H9 (cell line): ENCODE measurements around the gene RNF214. TPM values are rescaled to one million over a fixed set of nuclear protein-coding genes. Genes with fewer than 3 reads are reported as not detected.

Experiments used
- DNase-seq: peaks from one replicate; pipeline ENCODE4 v3.0.0-alpha.2; 2017
- H2AFZ ChIP-seq: one replicate; pipeline ENCODE4 v1.6.1; 2013; ENCODE audit warnings: mild to moderate bottlenecking, low read length, control low read depth, moderate library complexity
- H2AK5ac ChIP-seq: 2 replicates; pipeline ENCODE4 v1.6.1; 2013; ENCODE audit warnings: low read length, control low read depth, mixed read lengths; ENCODE audit not compliant: insufficient read length
- H2BK120ac ChIP-seq: one replicate; pipeline ENCODE4 v1.6.1; 2013; ENCODE audit warnings: low read depth, mild to moderate bottlenecking, low read length, control low read depth, inconsistent platforms; ENCODE audit not compliant: poor library complexity, severe bottlenecking
- H2BK12ac ChIP-seq: 2 replicates; pipeline ENCODE4 v1.6.1; 2013; ENCODE audit warnings: low read length, control low read depth, mixed read lengths, low read depth; ENCODE audit not compliant: insufficient read length
- H2BK15ac ChIP-seq: 2 replicates; pipeline ENCODE4 v1.6.1; 2013; ENCODE audit warnings: low read depth, low read length, control low read depth
- H2BK20ac ChIP-seq: one replicate; pipeline ENCODE4 v1.6.1; 2013; ENCODE audit warnings: low read depth, mild to moderate bottlenecking, low read length, control low read depth, inconsistent platforms; ENCODE audit not compliant: poor library complexity, severe bottlenecking
- H2BK5ac ChIP-seq: 2 replicates; pipeline ENCODE4 v1.6.1; 2013; ENCODE audit warnings: low read length, control low read depth, mixed read lengths; ENCODE audit not compliant: insufficient read length
- H3K14ac ChIP-seq: 2 replicates; pipeline ENCODE4 v1.6.1; 2013; ENCODE audit warnings: low read length, control low read depth; ENCODE audit not compliant: insufficient read depth
- H3K18ac ChIP-seq: 2 replicates; pipeline ENCODE4 v1.6.1; 2013; ENCODE audit warnings: low read depth, mild to moderate bottlenecking, mixed read lengths, low read length, control low read depth; ENCODE audit not compliant: insufficient read length
- H3K23ac ChIP-seq: 2 replicates; pipeline ENCODE4 v1.6.1; 2013; ENCODE audit warnings: low read length, control low read depth, mixed read lengths, low read depth; ENCODE audit not compliant: insufficient read length
- H3K23me2 ChIP-seq: 2 replicates; pipeline ENCODE4 v1.6.1; 2013; ENCODE audit warnings: low read depth, mild to moderate bottlenecking, mixed read lengths, low read length, control low read depth; ENCODE audit not compliant: insufficient read length, poor library complexity, severe bottlenecking
- H3K27ac ChIP-seq: 2 replicates; pipeline ENCODE4 v1.5.1; 2013; ENCODE audit warnings: low read length, control low read depth, mixed read lengths, low read depth; ENCODE audit not compliant: insufficient read length
- H3K27me3 ChIP-seq: 2 replicates; pipeline ENCODE4 v1.6.1; 2013; ENCODE audit warnings: low read length, control low read depth, inconsistent platforms; ENCODE audit not compliant: insufficient read depth
- H3K4ac ChIP-seq: 2 replicates; pipeline ENCODE4 v1.6.1; 2013; ENCODE audit warnings: low read depth, mild to moderate bottlenecking, control low read depth, inconsistent platforms, low read length, moderate library complexity
- H3K4me1 ChIP-seq: 2 replicates; pipeline ENCODE4 v1.6.1; 2013; ENCODE audit warnings: low read length, control low read depth, inconsistent platforms; ENCODE audit not compliant: insufficient read depth
- H3K4me2 ChIP-seq: 2 replicates; pipeline ENCODE4 v1.6.1; 2013; ENCODE audit warnings: low read length, control low read depth, mixed read lengths; ENCODE audit not compliant: insufficient read length, insufficient read depth
- H3K56ac ChIP-seq: 2 replicates; pipeline ENCODE4 v1.6.1; 2013; ENCODE audit warnings: low read depth, mild to moderate bottlenecking, mixed read lengths, low read length, control low read depth; ENCODE audit not compliant: insufficient read length
- H3K79me1 ChIP-seq: 2 replicates; pipeline ENCODE4 v1.6.1; 2013; ENCODE audit warnings: low read depth, mild to moderate bottlenecking, moderate library complexity, low read length, control low read depth, inconsistent platforms; ENCODE audit not compliant: insufficient read depth, poor library complexity, severe bottlenecking
- H3K79me2 ChIP-seq: 2 replicates; pipeline ENCODE4 v1.6.1; 2013; ENCODE audit warnings: low read length, control low read depth, inconsistent platforms; ENCODE audit not compliant: insufficient read depth
- H3K9ac ChIP-seq: 2 replicates; pipeline ENCODE4 v1.6.1; 2013; ENCODE audit warnings: low read length, control low read depth, mixed read lengths; ENCODE audit not compliant: insufficient read length; ENCODE audit errors: extremely low read depth
- H3K9me3 ChIP-seq: one replicate; pipeline ENCODE4 v1.6.1; 2013; ENCODE audit warnings: low read depth, low read length, inconsistent platforms; ENCODE audit not compliant: control insufficient read depth
- H3T11ph ChIP-seq: one replicate; pipeline ENCODE4 v1.6.1; 2013; ENCODE audit warnings: mild to moderate bottlenecking, low read length, control low read depth, inconsistent platforms
- H4K20me1 ChIP-seq: one replicate; pipeline ENCODE4 v1.6.1; 2013; ENCODE audit not compliant: control insufficient read depth, insufficient read length, insufficient read depth
- H4K5ac ChIP-seq: 2 replicates; pipeline ENCODE4 v1.6.1; 2013; ENCODE audit warnings: low read depth, mild to moderate bottlenecking, mixed read lengths, low read length, control low read depth; ENCODE audit not compliant: insufficient read length
- H4K8ac ChIP-seq: replicated peaks from 2 replicates; pipeline ENCODE4 v1.6.1; 2013; ENCODE audit warnings: low read length, control low read depth, mixed read lengths, low read depth; ENCODE audit not compliant: insufficient read length
- H4K91ac ChIP-seq: 2 replicates; pipeline ENCODE4 v1.6.1; 2013; ENCODE audit warnings: low read depth, mild to moderate bottlenecking, moderate library complexity, mixed read lengths, low read length, control low read depth; ENCODE audit not compliant: insufficient read length
- H3K27ac Mint-ChIP-seq, 3 experiments: 2 replicates in 2 of 3; 3 replicates in 1 of 3; pipeline ENCODE4 v1.8.0; 2020 to 2021; ENCODE audit warnings: mixed read lengths in 3 of 3, mild to moderate bottlenecking in 1 of 3, moderate library complexity in 1 of 3
- H3K27me3 Mint-ChIP-seq: 2 replicates; pipeline ENCODE4 v1.8.0; 2021; ENCODE audit warnings: low read depth, mild to moderate bottlenecking, moderate library complexity, mixed read lengths
- H3K36me3 Mint-ChIP-seq, 3 experiments: 2 replicates in 2 of 3; 3 replicates in 1 of 3; pipeline ENCODE4 v1.8.0; 2020 to 2021; ENCODE audit warnings: low read depth in 3 of 3, mixed read lengths in 3 of 3; ENCODE audit not compliant: insufficient read depth in 1 of 3
- H3K4me1 Mint-ChIP-seq, 2 experiments: 2 replicates each; pipeline ENCODE4 v1.8.0; 2020; ENCODE audit warnings: mixed read lengths in 2 of 2
- H3K4me3 Mint-ChIP-seq, 2 experiments: 2 replicates in 1 of 2; 3 replicates in 1 of 2; pipeline ENCODE4 v1.8.0; 2020 to 2021; ENCODE audit warnings: mild to moderate bottlenecking in 2 of 2, mixed read lengths in 2 of 2, moderate library complexity in 1 of 2
- H3K9me3 Mint-ChIP-seq, 2 experiments: 2 replicates in 1 of 2; 3 replicates in 1 of 2; pipeline ENCODE4 v1.8.0; 2020; ENCODE audit warnings: mild to moderate bottlenecking in 2 of 2, mixed read lengths in 2 of 2, moderate library complexity in 1 of 2
- WGBS: extraction: QIAGEN DNeasy Blood & Tissue Kit; methylation state at CpG from one replicate; pipeline ENCODE4 v1.1.7; 2013; ENCODE audit warnings: missing lambda C conversion rate, low lambda C conversion rate, mixed read lengths; ENCODE audit not compliant: insufficient read length; ENCODE audit errors: extremely low coverage; 5-methylcytosine and 5-hydroxymethylcytosine counted together
- total RNA-seq: library from RNA; stranded (reverse); gene quantifications from 2 replicates; pipeline ENCODE4 v1.2.1, GENCODE V29; 2021
- TF ChIP-seq, protein P1 (sequence below): fragments of 200-600 bp; sonication (generic); conservative IDR thresholded peaks from 3 replicates; pipeline ENCODE4 v1.8.0; 2021; ENCODE audit warnings: antibody characterized with exemption, mild to moderate bottlenecking

Gene RNF214
- total RNA-seq, 1 experiment from 2014 or later, result 26.0 TPM

DNA sequence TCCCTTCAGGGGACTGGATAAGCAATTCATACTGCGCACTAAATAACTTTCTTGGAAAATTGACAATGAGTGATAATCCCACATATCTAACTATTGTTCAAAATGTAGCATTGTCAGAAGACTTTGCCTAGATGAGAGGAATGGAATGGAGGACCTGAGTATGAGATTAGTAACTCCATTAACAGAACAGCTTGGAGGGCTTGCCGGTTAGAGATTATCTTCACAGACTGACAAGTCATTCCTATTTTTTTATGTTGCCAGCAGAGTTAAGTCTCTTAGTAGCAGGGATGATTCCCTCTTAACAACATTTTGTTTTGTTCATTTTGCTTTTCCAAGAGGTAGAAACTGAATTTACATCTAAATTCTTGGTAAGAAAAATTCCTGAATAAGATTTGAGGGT is 51.6 kb downstream of the RNF214 start:
- H3K4me1 Mint-ChIP-seq, result no peaks in the 10 kb centered on the region
- no peaks in the 10 kb centered on the region for H3K27me3 ChIP-seq
- no peaks in the 10 kb centered on the region for H3K23me2 ChIP-seq
- no peak overlapping the region for H4K8ac ChIP-seq
- H3K9me3 ChIP-seq, result no peaks in the 10 kb centered on the region
- no peak overlapping the region for H2BK5ac ChIP-seq
- no peak overlapping the region for H3K14ac ChIP-seq
- no peak overlapping the region for H2BK20ac ChIP-seq
- no peaks in the 10 kb centered on the region for H3K79me2 ChIP-seq
- no peak overlapping the region for H3K27ac Mint-ChIP-seq
- no peak overlapping the region for H2BK120ac ChIP-seq
- no peak overlapping the region for H3K4me2 ChIP-seq
- no peak overlapping the region for H3K9ac ChIP-seq
- no peak overlapping the region for H2AK5ac ChIP-seq
- no peaks in the 10 kb centered on the region for H3K27me3 Mint-ChIP-seq
- H3K18ac ChIP-seq, result no peak overlapping the region
- DNase-seq, result no peak
- H3K4me1 ChIP-seq, result no peaks in the 10 kb centered on the region
- H3K79me1 ChIP-seq, result no peaks in the 10 kb centered on the region
- no peak overlapping the region for H4K91ac ChIP-seq
- H3K4me3 Mint-ChIP-seq, result no peak overlapping the region
- WGBS, result no CpG with 5 or more reads among the region's 2 CpGs
- H3K9me3 Mint-ChIP-seq, result no peaks in the 10 kb centered on the region
- no peak overlapping the region for H2AFZ ChIP-seq
- H4K20me1 ChIP-seq, result no peaks in the 10 kb centered on the region
- H2BK12ac ChIP-seq, result no peak overlapping the region
- H3T11ph ChIP-seq, result no peak overlapping the region
- TF ChIP-seq, protein P1, sequence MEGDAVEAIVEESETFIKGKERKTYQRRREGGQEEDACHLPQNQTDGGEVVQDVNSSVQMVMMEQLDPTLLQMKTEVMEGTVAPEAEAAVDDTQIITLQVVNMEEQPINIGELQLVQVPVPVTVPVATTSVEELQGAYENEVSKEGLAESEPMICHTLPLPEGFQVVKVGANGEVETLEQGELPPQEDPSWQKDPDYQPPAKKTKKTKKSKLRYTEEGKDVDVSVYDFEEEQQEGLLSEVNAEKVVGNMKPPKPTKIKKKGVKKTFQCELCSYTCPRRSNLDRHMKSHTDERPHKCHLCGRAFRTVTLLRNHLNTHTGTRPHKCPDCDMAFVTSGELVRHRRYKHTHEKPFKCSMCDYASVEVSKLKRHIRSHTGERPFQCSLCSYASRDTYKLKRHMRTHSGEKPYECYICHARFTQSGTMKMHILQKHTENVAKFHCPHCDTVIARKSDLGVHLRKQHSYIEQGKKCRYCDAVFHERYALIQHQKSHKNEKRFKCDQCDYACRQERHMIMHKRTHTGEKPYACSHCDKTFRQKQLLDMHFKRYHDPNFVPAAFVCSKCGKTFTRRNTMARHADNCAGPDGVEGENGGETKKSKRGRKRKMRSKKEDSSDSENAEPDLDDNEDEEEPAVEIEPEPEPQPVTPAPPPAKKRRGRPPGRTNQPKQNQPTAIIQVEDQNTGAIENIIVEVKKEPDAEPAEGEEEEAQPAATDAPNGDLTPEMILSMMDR, result no peak
- H3K4ac ChIP-seq, result no peak overlapping the region
- no peak overlapping the region for H4K5ac ChIP-seq
- no peak overlapping the region for H3K23ac ChIP-seq
- H2BK15ac ChIP-seq, result no peak overlapping the region
- H3K27ac ChIP-seq, result no peak overlapping the region
- H3K56ac ChIP-seq, result no peak overlapping the region
- H3K36me3 Mint-ChIP-seq, result peaks cover 26 to 75% (median 64%) of the 10 kb centered on the region in 3 experiments; a peak in 6 of 7 replicates
